HepG2 (cell line): ENCODE data around the gene NHERF2. TPM values are rescaled to one million over a fixed set of nuclear protein-coding genes. Genes with fewer than 3 reads are reported as not detected.

ENCODE experiments used
- ARNT ChIP-seq: fragments of 450-650 bp; IDR thresholded peaks from 2 replicates; pipeline ENCODE4 v1.6.1; 2017
- ARNT2 ChIP-seq: sonication (generic); formaldehyde crosslinking; IDR thresholded peaks from 2 replicates; pipeline ENCODE4 v1.8.0; 2022; ENCODE audit warnings: mild to moderate bottlenecking, low read depth, missing genetic modification reagents, moderate library complexity
- DNMT3B ChIP-seq: conservative IDR thresholded peaks from 2 replicates; pipeline ENCODE4 v1.6.1; 2016; ENCODE audit warnings: missing biosample characterization, control low read depth
- HDAC6 ChIP-seq: fragments of 200-600 bp; sonication (generic); IDR thresholded peaks from 2 replicates; pipeline ENCODE4 v1.7.0; 2017; ENCODE audit warnings: mild to moderate bottlenecking, antibody characterized with exemption, low read length, low read depth
- HNF4G ChIP-seq, 2 experiments: sonication (generic) in 1 of 2; formaldehyde crosslinking in 1 of 2; IDR thresholded peaks; 2 replicates each; pipeline versions ENCODE4 v1.4.0 to v1.6.1; 2011 to 2020; ENCODE audit warnings: borderline replicate concordance in 2 of 2, low read depth in 2 of 2, mild to moderate bottlenecking in 2 of 2, low read length in 1 of 2, missing genetic modification reagents in 1 of 2, moderate library complexity in 1 of 2
- KMT2A ChIP-seq: sonication (generic); formaldehyde crosslinking; IDR thresholded peaks from 2 replicates; pipeline ENCODE4 v1.4.0; 2020; ENCODE audit warnings: missing genetic modification reagents
- NCOR1 ChIP-seq: fragments of 200-600 bp; sonication (generic); IDR thresholded peaks from 2 replicates; pipeline ENCODE4 v1.7.0; 2017; ENCODE audit warnings: antibody characterized with exemption, low read length, borderline replicate concordance
- PAWR ChIP-seq: sonication (generic); formaldehyde crosslinking; IDR thresholded peaks from 2 replicates; pipeline ENCODE4 v1.4.0; 2020; ENCODE audit warnings: missing genetic modification reagents, mild to moderate bottlenecking, borderline replicate concordance
- RARG ChIP-seq: sonication (generic); formaldehyde crosslinking; IDR thresholded peaks from 2 replicates; pipeline ENCODE4 v1.4.0; 2020; ENCODE audit warnings: low read depth, mild to moderate bottlenecking, missing genetic modification reagents
- SALL2 ChIP-seq: sonication (generic); formaldehyde crosslinking; IDR thresholded peaks from 2 replicates; pipeline ENCODE4 v1.8.1; 2023; ENCODE audit warnings: mild to moderate bottlenecking, missing genetic modification reagents, inconsistent platforms
- TAF1 ChIP-seq: sonication (generic); formaldehyde crosslinking; IDR thresholded peaks from 2 replicates; pipeline ENCODE4 v1.4.0; 2020; ENCODE audit warnings: missing genetic modification reagents
- ZNF614 ChIP-seq: IDR thresholded peaks from 2 replicates; pipeline ENCODE4 v1.6.1; 2018; ENCODE audit warnings: missing biosample characterization, missing genetic modification reagents, inconsistent platforms, borderline replicate concordance
- ZNF891 ChIP-seq: sonication (generic); formaldehyde crosslinking; IDR thresholded peaks from 2 replicates; pipeline ENCODE4 v1.5.0; 2020; ENCODE audit warnings: mild to moderate bottlenecking, missing genetic modification reagents
- polyA plus RNA-seq, 8 experiments: library from polyadenylated mRNA; depleted of rRNA in 3 of 8; stranded (reverse) in 7 of 8; unstranded in 1 of 8; fragments of >200 nt; fragmentation: Illumina TruSeq in 4 of 8; extraction: Trizol in 4 of 8; gene quantifications; 2 replicates each; pipeline versions ENCODE4 v1.2.1 to v1.2.3, GENCODE V29; 2011 to 2016; ENCODE audit warnings: low read depth in 4 of 8, missing spikeins in 1 of 8, mixed read lengths in 1 of 8; ENCODE audit not compliant: insufficient read depth in 1 of 8
- total RNA-seq, 5 experiments: library from RNA; depleted of rRNA; stranded (reverse); fragments of >200 nt; fragmentation: Illumina TruSeq; extraction: Trizol; gene quantifications; 2 replicates each; pipeline ENCODE4 v1.2.3, GENCODE V29; 2016; ENCODE audit warnings: low read depth in 1 of 5
- TF ChIP-seq, protein P1 (sequence below): sonication (generic); formaldehyde crosslinking; IDR thresholded peaks from 2 replicates; pipeline ENCODE4 v1.4.0; 2020; ENCODE audit warnings: missing genetic modification reagents
- TF ChIP-seq, protein P2 (sequence below): sonication (generic); formaldehyde crosslinking; IDR thresholded peaks from 2 replicates; pipeline ENCODE4 v1.4.0; 2020; ENCODE audit warnings: mild to moderate bottlenecking, missing genetic modification reagents, borderline replicate concordance
- TF ChIP-seq, protein P3 (sequence below): sonication (generic); formaldehyde crosslinking; conservative IDR thresholded peaks from 2 replicates; pipeline ENCODE4 v1.4.0; 2020; ENCODE audit warnings: missing genetic modification reagents

NHERF2 gene
- total and polyA plus RNA-seq, 2 of the 13 experiments (the other 11 are each of a cell fraction or from before 2014, with no cell fraction given), result 23.7 to 39.3 TPM

DNA sequence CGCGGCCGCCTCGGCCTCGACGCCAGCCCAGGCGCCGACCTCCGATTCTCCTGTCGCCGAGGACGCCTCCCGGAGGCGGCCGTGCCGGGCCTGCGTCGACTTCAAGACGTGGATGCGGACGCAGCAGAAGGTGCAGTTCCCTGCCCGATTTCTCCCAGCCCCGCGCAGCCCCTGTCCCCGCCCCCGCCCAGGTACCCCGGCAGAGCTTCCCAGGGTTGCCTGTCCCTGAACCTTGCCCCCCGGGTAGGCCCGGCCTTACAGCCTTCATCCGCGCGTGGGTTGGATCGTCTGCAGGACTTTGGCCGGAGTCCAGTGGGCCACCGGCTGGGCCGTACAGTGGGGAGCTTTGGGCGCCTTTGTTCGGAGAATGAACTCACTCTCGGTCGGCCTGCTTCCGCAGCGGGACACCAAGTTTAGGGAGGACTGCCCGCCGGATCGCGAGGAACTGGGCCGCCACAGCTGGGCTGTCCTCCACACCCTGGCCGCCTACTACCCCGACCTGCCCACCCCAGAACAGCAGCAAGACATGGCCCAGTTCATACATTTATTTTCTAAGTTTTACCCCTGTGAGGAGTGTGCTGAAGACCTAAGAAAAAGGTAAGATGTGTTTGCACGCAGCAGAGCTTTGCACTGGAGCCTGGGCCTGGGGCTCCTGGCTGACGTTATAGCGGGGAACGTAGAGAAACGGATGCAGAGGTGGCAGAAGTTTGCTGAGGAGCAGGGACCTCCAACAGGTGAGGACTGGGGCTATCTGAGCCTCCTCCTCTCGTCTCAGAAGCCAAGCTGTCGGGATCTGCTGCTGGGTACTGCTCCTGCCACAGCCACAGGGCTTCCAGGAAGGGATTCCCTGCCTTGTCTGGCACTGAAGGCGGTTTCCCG is 42.1 kb upstream of the NHERF2 start (continued):
- TF ChIP-seq HNF4G (IDR thresholded peaks at IDR 0.05; ENCODE audit: borderline replicate concordance, low read depth, low read length), result peak; percentile 89
- TF ChIP-seq HNF4G (CRISPR knock-in tag; IDR thresholded peaks at IDR 0.05; ENCODE audit: borderline replicate concordance, low read depth), result no peak; the same call in 1 of the 2 replicates
- TF ChIP-seq PAWR (CRISPR knock-in tag), result no peak
- no peak for TF ChIP-seq HDAC6
- peak; percentile 84 for TF ChIP-seq NCOR1
- no peak for TF ChIP-seq RARG
- TF ChIP-seq SALL2 (CRISPR knock-in tag), result 0 out of 2 replicates have a peak, but pooled peaks have one; percentile 10
- TF ChIP-seq, protein P1, sequence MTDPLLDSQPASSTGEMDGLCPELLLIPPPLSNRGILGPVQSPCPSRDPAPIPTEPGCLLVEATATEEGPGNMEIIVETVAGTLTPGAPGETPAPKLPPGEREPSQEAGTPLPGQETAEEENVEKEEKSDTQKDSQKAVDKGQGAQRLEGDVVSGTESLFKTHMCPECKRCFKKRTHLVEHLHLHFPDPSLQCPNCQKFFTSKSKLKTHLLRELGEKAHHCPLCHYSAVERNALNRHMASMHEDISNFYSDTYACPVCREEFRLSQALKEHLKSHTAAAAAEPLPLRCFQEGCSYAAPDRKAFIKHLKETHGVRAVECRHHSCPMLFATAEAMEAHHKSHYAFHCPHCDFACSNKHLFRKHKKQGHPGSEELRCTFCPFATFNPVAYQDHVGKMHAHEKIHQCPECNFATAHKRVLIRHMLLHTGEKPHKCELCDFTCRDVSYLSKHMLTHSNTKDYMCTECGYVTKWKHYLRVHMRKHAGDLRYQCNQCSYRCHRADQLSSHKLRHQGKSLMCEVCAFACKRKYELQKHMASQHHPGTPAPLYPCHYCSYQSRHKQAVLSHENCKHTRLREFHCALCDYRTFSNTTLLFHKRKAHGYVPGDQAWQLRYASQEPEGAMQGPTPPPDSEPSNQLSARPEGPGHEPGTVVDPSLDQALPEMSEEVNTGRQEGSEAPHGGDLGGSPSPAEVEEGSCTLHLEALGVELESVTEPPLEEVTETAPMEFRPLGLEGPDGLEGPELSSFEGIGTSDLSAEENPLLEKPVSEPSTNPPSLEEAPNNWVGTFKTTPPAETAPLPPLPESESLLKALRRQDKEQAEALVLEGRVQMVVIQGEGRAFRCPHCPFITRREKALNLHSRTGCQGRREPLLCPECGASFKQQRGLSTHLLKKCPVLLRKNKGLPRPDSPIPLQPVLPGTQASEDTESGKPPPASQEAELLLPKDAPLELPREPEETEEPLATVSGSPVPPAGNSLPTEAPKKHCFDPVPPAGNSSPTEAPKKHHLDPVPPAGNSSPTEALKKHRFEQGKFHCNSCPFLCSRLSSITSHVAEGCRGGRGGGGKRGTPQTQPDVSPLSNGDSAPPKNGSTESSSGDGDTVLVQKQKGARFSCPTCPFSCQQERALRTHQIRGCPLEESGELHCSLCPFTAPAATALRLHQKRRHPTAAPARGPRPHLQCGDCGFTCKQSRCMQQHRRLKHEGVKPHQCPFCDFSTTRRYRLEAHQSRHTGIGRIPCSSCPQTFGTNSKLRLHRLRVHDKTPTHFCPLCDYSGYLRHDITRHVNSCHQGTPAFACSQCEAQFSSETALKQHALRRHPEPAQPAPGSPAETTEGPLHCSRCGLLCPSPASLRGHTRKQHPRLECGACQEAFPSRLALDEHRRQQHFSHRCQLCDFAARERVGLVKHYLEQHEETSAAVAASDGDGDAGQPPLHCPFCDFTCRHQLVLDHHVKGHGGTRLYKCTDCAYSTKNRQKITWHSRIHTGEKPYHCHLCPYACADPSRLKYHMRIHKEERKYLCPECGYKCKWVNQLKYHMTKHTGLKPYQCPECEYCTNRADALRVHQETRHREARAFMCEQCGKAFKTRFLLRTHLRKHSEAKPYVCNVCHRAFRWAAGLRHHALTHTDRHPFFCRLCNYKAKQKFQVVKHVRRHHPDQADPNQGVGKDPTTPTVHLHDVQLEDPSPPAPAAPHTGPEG, result no peak
- TF ChIP-seq TAF1 (CRISPR knock-in tag), result peak; percentile 29; the same call in 1 of the 2 replicates
- peak; percentile 58 for TF ChIP-seq KMT2A (CRISPR knock-in tag)
- TF ChIP-seq ARNT2 (CRISPR knock-in tag), result no peak; the same call in 1 of the 2 replicates
- TF ChIP-seq, protein P2, sequence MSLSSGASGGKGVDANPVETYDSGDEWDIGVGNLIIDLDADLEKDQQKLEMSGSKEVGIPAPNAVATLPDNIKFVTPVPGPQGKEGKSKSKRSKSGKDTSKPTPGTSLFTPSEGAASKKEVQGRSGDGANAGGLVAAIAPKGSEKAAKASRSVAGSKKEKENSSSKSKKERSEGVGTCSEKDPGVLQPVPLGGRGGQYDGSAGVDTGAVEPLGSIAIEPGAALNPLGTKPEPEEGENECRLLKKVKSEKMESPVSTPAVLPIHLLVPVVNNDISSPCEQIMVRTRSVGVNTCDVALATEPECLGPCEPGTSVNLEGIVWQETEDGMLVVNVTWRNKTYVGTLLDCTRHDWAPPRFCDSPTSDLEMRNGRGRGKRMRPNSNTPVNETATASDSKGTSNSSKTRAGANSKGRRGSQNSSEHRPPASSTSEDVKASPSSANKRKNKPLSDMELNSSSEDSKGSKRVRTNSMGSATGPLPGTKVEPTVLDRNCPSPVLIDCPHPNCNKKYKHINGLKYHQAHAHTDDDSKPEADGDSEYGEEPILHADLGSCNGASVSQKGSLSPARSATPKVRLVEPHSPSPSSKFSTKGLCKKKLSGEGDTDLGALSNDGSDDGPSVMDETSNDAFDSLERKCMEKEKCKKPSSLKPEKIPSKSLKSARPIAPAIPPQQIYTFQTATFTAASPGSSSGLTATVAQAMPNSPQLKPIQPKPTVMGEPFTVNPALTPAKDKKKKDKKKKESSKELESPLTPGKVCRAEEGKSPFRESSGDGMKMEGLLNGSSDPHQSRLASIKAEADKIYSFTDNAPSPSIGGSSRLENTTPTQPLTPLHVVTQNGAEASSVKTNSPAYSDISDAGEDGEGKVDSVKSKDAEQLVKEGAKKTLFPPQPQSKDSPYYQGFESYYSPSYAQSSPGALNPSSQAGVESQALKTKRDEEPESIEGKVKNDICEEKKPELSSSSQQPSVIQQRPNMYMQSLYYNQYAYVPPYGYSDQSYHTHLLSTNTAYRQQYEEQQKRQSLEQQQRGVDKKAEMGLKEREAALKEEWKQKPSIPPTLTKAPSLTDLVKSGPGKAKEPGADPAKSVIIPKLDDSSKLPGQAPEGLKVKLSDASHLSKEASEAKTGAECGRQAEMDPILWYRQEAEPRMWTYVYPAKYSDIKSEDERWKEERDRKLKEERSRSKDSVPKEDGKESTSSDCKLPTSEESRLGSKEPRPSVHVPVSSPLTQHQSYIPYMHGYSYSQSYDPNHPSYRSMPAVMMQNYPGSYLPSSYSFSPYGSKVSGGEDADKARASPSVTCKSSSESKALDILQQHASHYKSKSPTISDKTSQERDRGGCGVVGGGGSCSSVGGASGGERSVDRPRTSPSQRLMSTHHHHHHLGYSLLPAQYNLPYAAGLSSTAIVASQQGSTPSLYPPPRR (CRISPR knock-in tag), result no peak
- no peak for TF ChIP-seq ZNF614 (CRISPR knock-in tag)
- TF ChIP-seq DNMT3B, result no peak
- TF ChIP-seq, protein P3, sequence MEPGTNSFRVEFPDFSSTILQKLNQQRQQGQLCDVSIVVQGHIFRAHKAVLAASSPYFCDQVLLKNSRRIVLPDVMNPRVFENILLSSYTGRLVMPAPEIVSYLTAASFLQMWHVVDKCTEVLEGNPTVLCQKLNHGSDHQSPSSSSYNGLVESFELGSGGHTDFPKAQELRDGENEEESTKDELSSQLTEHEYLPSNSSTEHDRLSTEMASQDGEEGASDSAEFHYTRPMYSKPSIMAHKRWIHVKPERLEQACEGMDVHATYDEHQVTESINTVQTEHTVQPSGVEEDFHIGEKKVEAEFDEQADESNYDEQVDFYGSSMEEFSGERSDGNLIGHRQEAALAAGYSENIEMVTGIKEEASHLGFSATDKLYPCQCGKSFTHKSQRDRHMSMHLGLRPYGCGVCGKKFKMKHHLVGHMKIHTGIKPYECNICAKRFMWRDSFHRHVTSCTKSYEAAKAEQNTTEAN (CRISPR knock-in tag), result no peak
- TF ChIP-seq ARNT, result no peak
- no peak for TF ChIP-seq ZNF891 (CRISPR knock-in tag)
